Skeletal muscle satellite cell (primary cell): ENCODE data around the gene CDC42BPA.

ENCODE experiments used
- H3K27me3 ChIP-seq: 2 replicates; pipeline ENCODE4 v1.7.0; 2013; ENCODE audit warnings: low read length; ENCODE audit not compliant: control insufficient read depth, insufficient read depth
- H3K36me3 ChIP-seq: 2 replicates; pipeline ENCODE4 v1.7.0; 2013; ENCODE audit warnings: mild to moderate bottlenecking, control low read depth, low read length; ENCODE audit not compliant: insufficient read depth
- H3K4me1 ChIP-seq: 2 replicates; pipeline ENCODE4 v1.7.0; 2013; ENCODE audit warnings: low read length; ENCODE audit not compliant: control insufficient read depth, insufficient read depth
- H3K4me2 ChIP-seq: 2 replicates; pipeline ENCODE4 v1.7.0; 2013; ENCODE audit warnings: mild to moderate bottlenecking, low read length
- H3K4me3 ChIP-seq: 2 replicates; pipeline ENCODE4 v1.7.0; 2013; ENCODE audit warnings: low read length
- H3K9ac ChIP-seq: 2 replicates; pipeline ENCODE4 v1.7.0; 2013; ENCODE audit warnings: mild to moderate bottlenecking, low read depth, low read length, moderate library complexity
- H3K9me3 ChIP-seq: replicated peaks from 2 replicates; pipeline ENCODE4 v1.7.0; 2013; ENCODE audit warnings: mild to moderate bottlenecking, control low read depth, low read length

The CDC42BPA gene

DNA sequence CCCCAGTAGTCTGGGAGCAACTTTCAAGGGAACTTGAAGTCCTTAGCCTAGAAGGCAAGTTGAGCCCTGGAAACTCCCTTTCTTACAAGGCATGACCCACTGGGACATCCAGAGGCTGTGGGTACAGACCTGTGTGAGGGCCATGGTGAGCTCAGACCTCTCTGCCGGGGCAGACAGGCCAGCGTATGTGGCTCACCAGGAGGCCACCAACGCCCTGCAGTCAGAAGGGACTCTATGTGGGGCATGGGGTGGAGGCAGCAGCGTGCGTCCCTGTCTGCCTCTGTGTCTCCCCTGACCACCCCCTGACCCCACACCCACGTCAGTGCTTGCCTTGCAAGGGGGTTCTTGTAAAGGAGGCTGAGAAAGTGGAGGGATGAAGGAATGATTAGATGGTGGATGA is 367.4 kb downstream of the CDC42BPA start:
- Histone ChIP-seq H3K4me3 (no peak overlapping the region), H3K9ac (no peak overlapping the region), H3K36me3 (no peaks in the 10 kb centered on the region), H3K4me1 (no peaks in the 10 kb centered on the region), H3K27me3 (no peaks in the 10 kb centered on the region), H3K4me2 (no peak overlapping the region), H3K9me3 (no peaks in the 10 kb centered on the region)

- Histone ChIP-seq H3K4me1 (no peaks in the 10 kb centered on the region), H3K36me3 (no peaks in the 10 kb centered on the region), H3K9me3 (no peaks in the 10 kb centered on the region), H3K4me3 (no peak overlapping the region), H3K27me3 (no peaks in the 10 kb centered on the region), H3K4me2 (no peak overlapping the region), H3K9ac (no peak overlapping the region)
Measured at GRCh38 chr1:226950316-226950715, 368.0 kb downstream of the CDC42BPA start.

DNA sequence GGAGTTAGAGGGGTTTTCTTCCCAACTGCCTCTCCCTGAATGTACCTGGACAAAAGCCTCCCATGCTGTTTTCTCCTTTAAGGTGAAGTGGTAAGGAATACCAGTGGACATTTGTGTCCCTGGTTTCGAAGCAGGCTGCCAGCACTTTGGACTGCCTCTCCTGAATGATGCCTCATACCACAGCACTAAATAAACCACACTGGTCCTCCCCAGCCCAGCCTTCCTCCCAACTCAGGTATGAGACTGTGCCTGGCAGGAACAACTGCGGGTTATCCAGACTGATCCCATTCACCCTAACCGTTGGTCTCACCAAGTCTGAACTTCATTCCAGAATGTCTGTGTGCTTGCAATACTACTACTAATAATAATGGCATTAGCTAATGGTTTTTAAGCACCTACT is 368.9 kb downstream of the CDC42BPA start:
- Histone ChIP-seq H3K27me3 (no peaks in the 10 kb centered on the region), H3K36me3 (no peaks in the 10 kb centered on the region), H3K9me3 (no peaks in the 10 kb centered on the region), H3K4me3 (no peak overlapping the region), H3K9ac (no peak overlapping the region), H3K4me2 (no peak overlapping the region), H3K4me1 (no peaks in the 10 kb centered on the region)

DNA sequence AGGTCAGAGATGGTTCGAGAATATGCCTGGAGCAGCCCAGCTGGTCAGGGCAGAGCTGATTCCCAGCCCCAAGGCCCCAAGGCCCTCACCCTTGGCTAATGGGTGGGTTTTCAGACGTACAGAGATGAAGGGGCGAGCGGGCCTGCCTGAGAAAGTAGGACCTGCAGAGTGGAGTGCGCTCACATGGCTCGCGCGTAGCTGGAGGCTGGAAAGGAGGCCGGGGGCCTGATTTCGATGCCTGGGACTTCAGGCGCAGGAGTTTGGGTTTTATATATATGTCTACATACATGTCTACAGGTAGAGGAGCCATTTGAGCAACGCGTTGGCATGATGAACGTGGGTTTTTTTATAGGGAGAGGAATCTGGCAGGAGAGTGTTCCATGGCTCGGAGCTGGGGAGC is 369.3 kb downstream of the CDC42BPA start:
- H3K9me3 ChIP-seq: no peaks in the 10 kb centered on the region
- H3K4me3 ChIP-seq: no peak overlapping the region
- H3K36me3 ChIP-seq: no peaks in the 10 kb centered on the region
- no peaks in the 10 kb centered on the region for H3K4me1 ChIP-seq
- H3K27me3 ChIP-seq: no peaks in the 10 kb centered on the region
- no peak overlapping the region for H3K4me2 ChIP-seq
- no peak overlapping the region for H3K9ac ChIP-seq

DNA sequence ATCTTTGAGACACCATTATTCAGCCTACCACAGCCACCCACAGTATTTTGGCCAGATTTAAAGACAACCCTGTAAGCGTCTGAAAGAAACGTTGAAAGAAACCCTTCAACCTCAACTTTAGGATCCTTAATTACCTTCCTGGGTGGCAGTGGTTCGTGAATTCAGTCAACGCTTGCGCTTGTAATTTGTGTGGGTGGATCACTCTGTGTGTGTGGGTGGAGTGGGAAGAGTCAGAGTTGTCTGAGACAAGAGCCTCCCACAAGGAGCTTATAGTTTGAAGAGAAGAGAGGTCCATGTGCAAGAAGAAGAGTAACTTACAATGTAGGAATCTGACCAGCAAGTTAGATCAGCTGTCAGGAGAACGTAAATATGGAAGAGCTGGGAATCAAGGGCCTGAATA is 369.8 kb downstream of the CDC42BPA start:
- H3K4me2 ChIP-seq: no peak overlapping the region
- H3K4me1 ChIP-seq: no peaks in the 10 kb centered on the region
- no peaks in the 10 kb centered on the region for H3K27me3 ChIP-seq
- H3K9me3 ChIP-seq: no peaks in the 10 kb centered on the region
- no peak overlapping the region for H3K4me3 ChIP-seq
- no peak overlapping the region for H3K9ac ChIP-seq
- H3K36me3 ChIP-seq: no peaks in the 10 kb centered on the region

- Histone ChIP-seq H3K4me3 (no peak overlapping the region), H3K4me2 (no peak overlapping the region), H3K9me3 (no peaks in the 10 kb centered on the region), H3K27me3 (no peaks in the 10 kb centered on the region), H3K36me3 (no peaks in the 10 kb centered on the region), H3K9ac (no peak overlapping the region), H3K4me1 (no peaks in the 10 kb centered on the region)
Measured at GRCh38 chr1:226948051-226948450, 370.2 kb downstream of the CDC42BPA start.

DNA sequence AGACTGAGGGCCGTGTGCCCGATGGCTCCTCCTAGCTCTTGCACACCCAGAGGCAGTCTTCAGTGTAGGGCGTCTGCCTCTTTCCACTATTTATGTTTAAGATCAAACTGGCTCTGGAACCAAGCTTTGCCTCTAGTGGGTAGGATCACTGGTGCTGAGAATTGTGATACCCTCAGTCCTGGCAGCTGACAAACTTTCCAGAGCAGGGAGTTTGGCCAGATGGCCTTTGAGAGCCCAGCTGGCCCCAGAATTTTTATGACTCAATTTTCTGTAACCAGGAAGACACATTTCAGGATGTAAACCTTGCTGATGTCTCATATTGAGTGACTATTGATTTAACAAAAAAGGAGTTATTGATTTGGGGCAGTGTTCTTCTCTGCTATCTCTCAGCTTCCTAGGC is 371.5 kb downstream of the CDC42BPA start:
- Histone ChIP-seq H3K27me3 (no peaks in the 10 kb centered on the region), H3K36me3 (no peaks in the 10 kb centered on the region), H3K4me2 (no peak overlapping the region)

GRCh38 chr1:226946285-226946684 is 372.0 kb downstream of the CDC42BPA start:
- no peaks in the 10 kb centered on the region for H3K9me3 ChIP-seq
- no peak overlapping the region for H3K4me2 ChIP-seq
- H3K27me3 ChIP-seq: no peaks in the 10 kb centered on the region
- H3K36me3 ChIP-seq: no peaks in the 10 kb centered on the region
- H3K4me3 ChIP-seq: no peak overlapping the region
- no peaks in the 10 kb centered on the region for H3K4me1 ChIP-seq
- H3K9ac ChIP-seq: no peak overlapping the region

More for the DNA sequence above, 371.5 kb downstream of the CDC42BPA start:
- Histone ChIP-seq H3K9me3 (no peaks in the 10 kb centered on the region), H3K9ac (no peak overlapping the region), H3K4me1 (no peaks in the 10 kb centered on the region), H3K4me3 (no peak overlapping the region)

GRCh38 chr1:226945858-226946245 is 372.4 kb downstream of the CDC42BPA start:
- H3K4me1 ChIP-seq: peaks cover 2% of the 10 kb centered on the region
- no peak overlapping the region for H3K9ac ChIP-seq
- H3K36me3 ChIP-seq: no peaks in the 10 kb centered on the region
- H3K27me3 ChIP-seq: no peaks in the 10 kb centered on the region
- H3K4me3 ChIP-seq: no peak overlapping the region
- H3K9me3 ChIP-seq: no peaks in the 10 kb centered on the region
- H3K4me2 ChIP-seq: no peak overlapping the region

- H3K9ac ChIP-seq: no peak overlapping the region
- H3K27me3 ChIP-seq: no peaks in the 10 kb centered on the region
- no peaks in the 10 kb centered on the region for H3K9me3 ChIP-seq
- H3K4me2 ChIP-seq: no peak overlapping the region
- H3K36me3 ChIP-seq: no peaks in the 10 kb centered on the region
- H3K4me1 ChIP-seq: peaks cover 7% of the 10 kb centered on the region
- H3K4me3 ChIP-seq: no peak overlapping the region
Measured at GRCh38 chr1:226945106-226945857, 373.0 kb downstream of the CDC42BPA start.

DNA sequence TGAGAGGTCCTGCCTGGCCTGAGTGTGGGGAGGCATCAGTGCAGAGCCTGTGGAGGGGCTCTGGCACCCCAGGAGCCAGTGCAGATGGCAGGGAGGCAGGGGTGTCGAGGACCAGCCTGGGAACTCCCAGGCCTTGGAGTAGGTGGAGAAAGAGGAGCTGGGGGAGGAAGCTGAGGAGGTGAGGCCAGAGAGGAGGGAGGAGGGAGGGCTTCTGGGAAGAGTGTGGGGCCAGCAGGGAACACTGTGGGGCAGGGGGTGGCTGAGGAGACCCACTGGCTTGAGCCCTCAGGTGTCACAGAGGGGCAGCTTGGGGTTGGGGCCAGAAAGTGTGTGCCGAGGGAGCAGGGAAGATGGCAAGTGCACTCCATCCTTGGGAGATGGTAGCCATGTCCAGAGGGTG is 374.4 kb downstream of the CDC42BPA start:
- Histone ChIP-seq H3K9me3 (no peaks in the 10 kb centered on the region), H3K9ac (no peak overlapping the region), H3K36me3 (no peaks in the 10 kb centered on the region), H3K4me3 (no peak overlapping the region), H3K27me3 (no peaks in the 10 kb centered on the region), H3K4me2 (no peak overlapping the region), H3K4me1 (peaks cover 7% of the 10 kb centered on the region)

- no peak overlapping the region for H3K9ac ChIP-seq
Measured at GRCh38 chr1:226943156-226943555, 375.1 kb downstream of the CDC42BPA start.

More at GRCh38 chr1:226943156-226943555, 375.1 kb downstream of the CDC42BPA start:
- no peak overlapping the region for H3K4me3 ChIP-seq
- H3K9me3 ChIP-seq: no peaks in the 10 kb centered on the region
- H3K4me2 ChIP-seq: no peak overlapping the region
- H3K36me3 ChIP-seq: no peaks in the 10 kb centered on the region
- peaks cover 14% of the 10 kb centered on the region for H3K4me1 ChIP-seq
- H3K27me3 ChIP-seq: no peaks in the 10 kb centered on the region
